ENCODE data around the gene NCK2. TPM values are rescaled to one million over a fixed set of nuclear protein-coding genes. Genes with fewer than 3 reads are reported as not detected.

NCK2 gene
- total RNA-seq, 1 experiment from 2014 or later = 26.7 TPM

DNA sequence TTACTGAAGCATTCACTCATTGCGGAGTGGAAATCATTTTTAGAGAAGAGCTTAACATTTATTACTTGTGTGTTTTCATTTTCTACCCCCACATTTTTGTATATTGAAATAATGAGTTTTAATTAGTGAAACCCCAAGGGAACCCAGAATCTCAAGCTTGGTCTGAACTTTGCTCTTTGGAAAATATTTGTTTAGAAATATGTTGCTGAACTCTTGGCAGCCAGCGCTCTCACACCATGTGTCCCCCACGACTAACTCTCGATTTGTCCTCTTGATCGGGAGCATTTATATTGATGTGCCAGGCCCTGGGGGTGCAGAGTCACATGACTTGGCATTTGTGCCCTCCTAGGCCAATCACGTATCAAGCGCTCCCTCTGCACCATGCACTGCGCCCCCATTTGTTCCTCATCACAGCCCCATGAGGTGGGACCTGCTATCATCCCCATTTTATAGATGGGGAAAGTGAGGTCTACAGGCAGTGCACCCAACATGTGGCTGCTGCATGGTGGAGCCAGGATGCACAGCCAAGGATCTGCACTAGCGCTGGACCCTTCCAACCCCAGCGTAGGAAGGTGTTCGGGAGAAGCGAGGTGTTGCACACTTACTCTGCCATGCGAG, 149.7 kb downstream of the NCK2 start:
- TF ChIP-seq FOSL1 (IDR thresholded peaks at IDR 0.05; ENCODE audit: low read depth) (no peak), EZH2phosphoT487 (IDR thresholded peaks at IDR 0.05; ENCODE audit: borderline replicate concordance) (no peak), YY1 (IDR thresholded peaks at IDR 0.05; ENCODE audit: extremely low read depth, insufficient replicate concordance, low read depth, low read length) (no peak), ELF1 (IDR thresholded peaks at IDR 0.05; ENCODE audit: borderline replicate concordance, low read depth) (no peak), MAX (IDR thresholded peaks at IDR 0.05) (no peak), EGR1 (IDR thresholded peaks at IDR 0.05; ENCODE audit: low read depth) (no peak), SP1 (IDR thresholded peaks at IDR 0.05; ENCODE audit: low read depth) (no peak), CBX3 (IDR thresholded peaks at IDR 0.05; ENCODE audit: low read depth) (no peak), SRF (IDR thresholded peaks at IDR 0.05; ENCODE audit: low read depth) (no peak), EZH2 (IDR thresholded peaks at IDR 0.05) (no peak), ZNF274 (IDR thresholded peaks at IDR 0.05; ENCODE audit: low read depth, low read length) (no peak), POLR2AphosphoS5 (IDR thresholded peaks at IDR 0.05; ENCODE audit: low read depth, low read length) (no peak), SIN3A (IDR thresholded peaks at IDR 0.05; ENCODE audit: low read depth) (no peak), ZFX (IDR thresholded peaks at IDR 0.05) (no peak), CTCF (IDR thresholded peaks at IDR 0.05 in 2 of 3, conservative IDR thresholded peaks at IDR 0.05 in 1 of 3; ENCODE audit: borderline replicate concordance in 1 of 3, insufficient read depth in 1 of 3, low read depth in 2 of 3, low read length in 2 of 3) (no peak), POLR2A (IDR thresholded peaks at IDR 0.05; ENCODE audit: borderline replicate concordance, extremely low read depth, insufficient read depth, insufficient read length) (no peak)
- TF ChIP-seq, protein P1, sequence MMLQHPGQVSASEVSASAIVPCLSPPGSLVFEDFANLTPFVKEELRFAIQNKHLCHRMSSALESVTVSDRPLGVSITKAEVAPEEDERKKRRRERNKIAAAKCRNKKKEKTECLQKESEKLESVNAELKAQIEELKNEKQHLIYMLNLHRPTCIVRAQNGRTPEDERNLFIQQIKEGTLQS (IDR thresholded peaks at IDR 0.05) = no peak
- TF ChIP-seq, protein P2, sequence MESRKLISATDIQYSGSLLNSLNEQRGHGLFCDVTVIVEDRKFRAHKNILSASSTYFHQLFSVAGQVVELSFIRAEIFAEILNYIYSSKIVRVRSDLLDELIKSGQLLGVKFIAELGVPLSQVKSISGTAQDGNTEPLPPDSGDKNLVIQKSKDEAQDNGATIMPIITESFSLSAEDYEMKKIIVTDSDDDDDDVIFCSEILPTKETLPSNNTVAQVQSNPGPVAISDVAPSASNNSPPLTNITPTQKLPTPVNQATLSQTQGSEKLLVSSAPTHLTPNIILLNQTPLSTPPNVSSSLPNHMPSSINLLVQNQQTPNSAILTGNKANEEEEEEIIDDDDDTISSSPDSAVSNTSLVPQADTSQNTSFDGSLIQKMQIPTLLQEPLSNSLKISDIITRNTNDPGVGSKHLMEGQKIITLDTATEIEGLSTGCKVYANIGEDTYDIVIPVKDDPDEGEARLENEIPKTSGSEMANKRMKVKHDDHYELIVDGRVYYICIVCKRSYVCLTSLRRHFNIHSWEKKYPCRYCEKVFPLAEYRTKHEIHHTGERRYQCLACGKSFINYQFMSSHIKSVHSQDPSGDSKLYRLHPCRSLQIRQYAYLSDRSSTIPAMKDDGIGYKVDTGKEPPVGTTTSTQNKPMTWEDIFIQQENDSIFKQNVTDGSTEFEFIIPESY (IDR thresholded peaks at IDR 0.05; ENCODE audit: extremely low read depth, insufficient replicate concordance, low read length) = no peak
- TF ChIP-seq, protein P3, sequence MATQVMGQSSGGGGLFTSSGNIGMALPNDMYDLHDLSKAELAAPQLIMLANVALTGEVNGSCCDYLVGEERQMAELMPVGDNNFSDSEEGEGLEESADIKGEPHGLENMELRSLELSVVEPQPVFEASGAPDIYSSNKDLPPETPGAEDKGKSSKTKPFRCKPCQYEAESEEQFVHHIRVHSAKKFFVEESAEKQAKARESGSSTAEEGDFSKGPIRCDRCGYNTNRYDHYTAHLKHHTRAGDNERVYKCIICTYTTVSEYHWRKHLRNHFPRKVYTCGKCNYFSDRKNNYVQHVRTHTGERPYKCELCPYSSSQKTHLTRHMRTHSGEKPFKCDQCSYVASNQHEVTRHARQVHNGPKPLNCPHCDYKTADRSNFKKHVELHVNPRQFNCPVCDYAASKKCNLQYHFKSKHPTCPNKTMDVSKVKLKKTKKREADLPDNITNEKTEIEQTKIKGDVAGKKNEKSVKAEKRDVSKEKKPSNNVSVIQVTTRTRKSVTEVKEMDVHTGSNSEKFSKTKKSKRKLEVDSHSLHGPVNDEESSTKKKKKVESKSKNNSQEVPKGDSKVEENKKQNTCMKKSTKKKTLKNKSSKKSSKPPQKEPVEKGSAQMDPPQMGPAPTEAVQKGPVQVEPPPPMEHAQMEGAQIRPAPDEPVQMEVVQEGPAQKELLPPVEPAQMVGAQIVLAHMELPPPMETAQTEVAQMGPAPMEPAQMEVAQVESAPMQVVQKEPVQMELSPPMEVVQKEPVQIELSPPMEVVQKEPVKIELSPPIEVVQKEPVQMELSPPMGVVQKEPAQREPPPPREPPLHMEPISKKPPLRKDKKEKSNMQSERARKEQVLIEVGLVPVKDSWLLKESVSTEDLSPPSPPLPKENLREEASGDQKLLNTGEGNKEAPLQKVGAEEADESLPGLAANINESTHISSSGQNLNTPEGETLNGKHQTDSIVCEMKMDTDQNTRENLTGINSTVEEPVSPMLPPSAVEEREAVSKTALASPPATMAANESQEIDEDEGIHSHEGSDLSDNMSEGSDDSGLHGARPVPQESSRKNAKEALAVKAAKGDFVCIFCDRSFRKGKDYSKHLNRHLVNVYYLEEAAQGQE (IDR thresholded peaks at IDR 0.05; ENCODE audit: low read depth) = no peak
- Histone ChIP-seq H3K4me1 (ENCODE audit: control insufficient read depth in 1 of 2, insufficient read depth in 2 of 2, low read length in 2 of 2) (no peaks in the 10 kb centered on the region), H3K9me2 (ENCODE audit: insufficient read depth) (no peaks in the 10 kb centered on the region), H3K36me3 (ENCODE audit: control insufficient read depth in 1 of 2, insufficient read depth in 2 of 2, low read length in 2 of 2) (no peaks in the 10 kb centered on the region), H4K20me1 (ENCODE audit: insufficient read depth) (no peaks in the 10 kb centered on the region), H3K27me3 (ENCODE audit: insufficient read depth, low read length) (no peaks in the 10 kb centered on the region), H3K27ac (ENCODE audit: low read depth, low read length) (no peak overlapping the region), H3K9me3 (ENCODE audit: control insufficient read depth in 1 of 2, insufficient read depth in 1 of 2, low read depth in 1 of 2, low read length in 2 of 2) (no peaks in the 10 kb centered on the region), H3K4me2 (ENCODE audit: low read length) (no peak overlapping the region), H3K9ac (ENCODE audit: low read length) (no peak overlapping the region), H3K79me2 (ENCODE audit: insufficient read depth, low read length) (no peaks in the 10 kb centered on the region; the same call in 1 of the 2 replicates), H2AFZ (ENCODE audit: low read depth, low read length, poor library complexity, severe bottlenecking) (no peak overlapping the region), H3K4me3 (replicated peaks in 1 of 2; ENCODE audit: low read depth in 1 of 2, low read length in 2 of 2) (no peak overlapping the region)
- RAD21 ChIA-PET (ENCODE audit: low non-redundant PET in 1 of 2, low total read pairs in 2 of 2, uncharacterized antibody in 2 of 2, unreplicated experiment in 2 of 2) = no interaction called here
- CTCF ChIA-PET = no interaction called here
- no peak for DNase-seq (ENCODE audit: low read depth, low spot score)
- POLR2A ChIA-PET = interaction anchor here (1.1 kb wide), 1 partner anchor 31 kb away, joined by 3 read pairs; no protein-coding TSS in a partner anchor
- no TSS peak for BruUV-seq (replicated peaks)
- intact Hi-C loops (cut with micrococcal nuclease) = no loop called here
- no peak for ATAC-seq
